22Rv1 (cell line): ENCODE data around the gene AKAP6.

ENCODE experiments used
- H3K27ac ChIP-seq: fragments of 450-650 bp; 2 replicates; pipeline ENCODE4 v1.5.1; 2017
- ZFX ChIP-seq: fragments of 450-650 bp; IDR thresholded peaks from 2 replicates; pipeline ENCODE4 v1.6.1; 2017; ENCODE audit warnings: antibody characterized with exemption, borderline replicate concordance
- TF ChIP-seq, protein P1 (sequence below): fragments of 450-650 bp; IDR thresholded peaks from 2 replicates; pipeline ENCODE4 v1.5.1; 2017; ENCODE audit warnings: mild to moderate bottlenecking

The AKAP6 gene, protein sequence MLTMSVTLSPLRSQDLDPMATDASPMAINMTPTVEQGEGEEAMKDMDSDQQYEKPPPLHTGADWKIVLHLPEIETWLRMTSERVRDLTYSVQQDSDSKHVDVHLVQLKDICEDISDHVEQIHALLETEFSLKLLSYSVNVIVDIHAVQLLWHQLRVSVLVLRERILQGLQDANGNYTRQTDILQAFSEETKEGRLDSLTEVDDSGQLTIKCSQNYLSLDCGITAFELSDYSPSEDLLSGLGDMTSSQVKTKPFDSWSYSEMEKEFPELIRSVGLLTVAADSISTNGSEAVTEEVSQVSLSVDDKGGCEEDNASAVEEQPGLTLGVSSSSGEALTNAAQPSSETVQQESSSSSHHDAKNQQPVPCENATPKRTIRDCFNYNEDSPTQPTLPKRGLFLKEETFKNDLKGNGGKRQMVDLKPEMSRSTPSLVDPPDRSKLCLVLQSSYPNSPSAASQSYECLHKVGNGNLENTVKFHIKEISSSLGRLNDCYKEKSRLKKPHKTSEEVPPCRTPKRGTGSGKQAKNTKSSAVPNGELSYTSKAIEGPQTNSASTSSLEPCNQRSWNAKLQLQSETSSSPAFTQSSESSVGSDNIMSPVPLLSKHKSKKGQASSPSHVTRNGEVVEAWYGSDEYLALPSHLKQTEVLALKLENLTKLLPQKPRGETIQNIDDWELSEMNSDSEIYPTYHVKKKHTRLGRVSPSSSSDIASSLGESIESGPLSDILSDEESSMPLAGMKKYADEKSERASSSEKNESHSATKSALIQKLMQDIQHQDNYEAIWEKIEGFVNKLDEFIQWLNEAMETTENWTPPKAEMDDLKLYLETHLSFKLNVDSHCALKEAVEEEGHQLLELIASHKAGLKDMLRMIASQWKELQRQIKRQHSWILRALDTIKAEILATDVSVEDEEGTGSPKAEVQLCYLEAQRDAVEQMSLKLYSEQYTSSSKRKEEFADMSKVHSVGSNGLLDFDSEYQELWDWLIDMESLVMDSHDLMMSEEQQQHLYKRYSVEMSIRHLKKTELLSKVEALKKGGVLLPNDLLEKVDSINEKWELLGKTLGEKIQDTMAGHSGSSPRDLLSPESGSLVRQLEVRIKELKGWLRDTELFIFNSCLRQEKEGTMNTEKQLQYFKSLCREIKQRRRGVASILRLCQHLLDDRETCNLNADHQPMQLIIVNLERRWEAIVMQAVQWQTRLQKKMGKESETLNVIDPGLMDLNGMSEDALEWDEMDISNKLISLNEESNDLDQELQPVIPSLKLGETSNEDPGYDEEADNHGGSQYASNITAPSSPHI (N-terminal part only)

DNA sequence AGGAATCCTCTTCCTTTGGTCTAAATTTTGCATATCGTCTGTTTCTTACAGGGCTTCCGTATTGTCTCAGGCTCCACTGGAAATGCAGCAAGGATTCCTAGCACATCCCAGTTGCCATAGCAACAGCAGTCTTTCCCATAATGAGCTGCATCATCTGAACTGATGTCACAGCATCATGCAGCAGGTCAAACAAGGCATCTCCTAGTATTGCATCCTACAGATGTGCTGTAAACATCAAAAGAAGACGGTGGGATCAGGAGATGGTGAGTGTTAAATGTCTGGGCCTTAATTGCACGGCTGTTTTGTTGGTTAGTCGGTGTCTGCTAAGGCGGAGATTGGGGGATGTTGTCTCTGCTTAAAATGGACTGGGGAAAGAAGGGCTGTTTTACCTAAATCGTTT lies at the start of gene AKAP6:
Gene AKAP6, plus strand, starts transcription at position 153 of the 400 bp plus-strand sequence. CDS start 104,196 bp downstream, outside the sequence.
- TF ChIP-seq, protein P1, sequence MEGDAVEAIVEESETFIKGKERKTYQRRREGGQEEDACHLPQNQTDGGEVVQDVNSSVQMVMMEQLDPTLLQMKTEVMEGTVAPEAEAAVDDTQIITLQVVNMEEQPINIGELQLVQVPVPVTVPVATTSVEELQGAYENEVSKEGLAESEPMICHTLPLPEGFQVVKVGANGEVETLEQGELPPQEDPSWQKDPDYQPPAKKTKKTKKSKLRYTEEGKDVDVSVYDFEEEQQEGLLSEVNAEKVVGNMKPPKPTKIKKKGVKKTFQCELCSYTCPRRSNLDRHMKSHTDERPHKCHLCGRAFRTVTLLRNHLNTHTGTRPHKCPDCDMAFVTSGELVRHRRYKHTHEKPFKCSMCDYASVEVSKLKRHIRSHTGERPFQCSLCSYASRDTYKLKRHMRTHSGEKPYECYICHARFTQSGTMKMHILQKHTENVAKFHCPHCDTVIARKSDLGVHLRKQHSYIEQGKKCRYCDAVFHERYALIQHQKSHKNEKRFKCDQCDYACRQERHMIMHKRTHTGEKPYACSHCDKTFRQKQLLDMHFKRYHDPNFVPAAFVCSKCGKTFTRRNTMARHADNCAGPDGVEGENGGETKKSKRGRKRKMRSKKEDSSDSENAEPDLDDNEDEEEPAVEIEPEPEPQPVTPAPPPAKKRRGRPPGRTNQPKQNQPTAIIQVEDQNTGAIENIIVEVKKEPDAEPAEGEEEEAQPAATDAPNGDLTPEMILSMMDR, result no peak
- no peak for TF ChIP-seq ZFX
- H3K27ac ChIP-seq, result no peak within 1 kb of the TSS

DNA sequence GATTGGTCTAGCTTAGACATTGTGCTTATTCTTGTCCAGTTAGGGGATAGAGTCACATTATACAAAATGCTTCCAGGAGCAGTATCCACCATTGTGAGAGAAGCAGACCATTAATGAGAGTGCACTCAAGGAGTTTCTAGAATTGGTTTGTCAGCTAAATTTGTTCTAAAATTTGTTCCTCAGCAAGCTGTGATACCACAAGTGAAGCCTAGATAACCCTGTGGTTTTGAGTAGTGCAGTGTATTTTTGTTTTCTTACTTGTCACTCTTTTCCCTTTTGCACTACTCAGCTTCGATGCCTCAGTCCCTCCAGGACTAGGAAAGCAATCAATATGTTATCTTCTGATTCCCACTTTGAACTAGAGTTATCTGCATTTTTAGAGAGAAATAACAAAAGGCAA lies 42.5 kb upstream of the AKAP6 start:
- H3K27ac ChIP-seq, result no peak overlapping the region
- no peak for TF ChIP-seq ZFX
- TF ChIP-seq, protein P1, result no peak

DNA sequence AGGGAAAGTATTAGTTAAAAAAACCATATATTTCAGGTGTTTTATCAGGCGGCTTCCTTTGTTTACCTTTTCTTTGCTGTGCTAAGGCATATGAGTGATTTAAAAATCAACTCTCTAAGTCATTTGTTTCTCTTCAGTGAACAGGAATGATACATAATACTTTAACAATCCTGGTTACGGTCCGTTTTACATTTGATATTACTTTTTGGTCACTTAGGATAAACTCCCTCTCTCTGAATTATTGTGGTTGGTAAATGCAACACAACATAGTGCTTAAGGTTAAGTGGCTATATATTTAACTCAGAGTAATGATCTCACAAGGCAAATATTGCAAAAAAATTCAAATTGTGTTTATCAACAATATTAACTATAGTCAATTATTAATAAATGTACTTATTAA lies 32.7 kb upstream of the AKAP6 start:
- TF ChIP-seq, protein P1, result no peak
- no peak for TF ChIP-seq ZFX
- H3K27ac ChIP-seq, result no peak overlapping the region

DNA sequence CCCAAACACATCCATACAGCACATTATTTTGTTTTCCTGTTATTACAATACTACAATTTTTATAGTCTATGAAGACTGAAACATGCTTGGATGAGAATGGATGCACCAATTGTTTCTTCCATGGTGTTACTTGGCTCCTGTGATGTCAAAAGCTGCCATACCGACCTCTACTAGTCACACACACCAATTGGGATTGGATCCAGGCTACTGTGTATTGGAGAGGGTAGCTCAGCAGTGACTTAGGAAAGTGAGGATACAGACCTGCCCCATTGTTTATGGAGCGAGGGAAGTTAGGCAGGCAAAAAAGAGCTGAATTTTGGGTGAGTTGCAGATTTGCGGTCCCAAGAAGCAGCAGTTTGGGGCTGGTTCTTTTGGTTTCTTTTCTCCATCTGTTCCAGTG lies 30.8 kb upstream of the AKAP6 start:
- no peak for TF ChIP-seq ZFX
- TF ChIP-seq, protein P1, result no peak
- H3K27ac ChIP-seq, result no peak overlapping the region

DNA sequence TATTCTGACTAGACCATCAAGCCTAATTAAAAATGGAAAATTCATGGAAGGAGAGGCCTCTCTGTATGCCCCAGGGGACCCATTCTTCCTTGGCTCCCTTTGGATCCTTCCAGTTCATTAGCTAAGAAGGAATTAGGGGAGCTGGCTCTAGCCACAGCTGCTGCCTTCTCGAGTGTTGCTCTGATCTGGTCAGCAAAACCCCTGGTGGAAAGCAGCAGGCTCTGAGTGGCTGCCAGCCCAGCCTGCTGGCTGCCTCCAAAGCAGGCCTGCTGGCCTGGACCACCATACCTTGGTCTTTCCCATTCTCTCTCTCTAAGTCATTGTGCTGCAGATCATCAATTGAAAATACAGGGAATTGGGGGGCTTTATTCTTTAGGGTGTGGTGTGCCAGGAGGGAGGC lies 29.0 kb upstream of the AKAP6 start:
- H3K27ac ChIP-seq, result no peak overlapping the region
- TF ChIP-seq, protein P1, result no peak
- TF ChIP-seq ZFX, result no peak

DNA sequence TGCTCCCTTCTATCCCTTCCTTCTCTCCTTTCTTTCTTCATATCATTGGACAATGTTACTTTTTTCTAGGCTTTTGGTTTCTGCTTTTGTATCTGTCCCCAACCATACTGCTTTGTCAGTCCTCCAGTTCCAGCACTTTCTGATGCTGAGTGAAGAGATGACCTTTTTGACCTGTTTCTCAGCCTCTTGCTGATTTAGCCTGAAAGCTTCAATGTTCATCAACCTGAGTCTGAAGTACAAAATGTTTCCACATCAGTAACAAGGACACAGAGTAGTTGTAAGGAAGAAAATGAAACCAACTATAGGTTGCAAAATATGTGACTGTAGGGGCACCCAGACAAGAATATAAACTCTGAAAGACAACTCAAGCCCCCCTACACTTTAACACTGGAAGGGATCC lies 25.2 kb upstream of the AKAP6 start:
- TF ChIP-seq, protein P1, result no peak
- no peak for TF ChIP-seq ZFX
- no peak overlapping the region for H3K27ac ChIP-seq
